Fibroblast of skin of back (primary cell): ENCODE results near the gene AGPAT3.

Source experiments
- DNase-seq: peaks from one replicate; pipeline ENCODE4 v3.0.0-alpha.2; 2013

AGPAT3 gene

GRCh38 chr21:44029460-44030087, 164.6 kb downstream of the AGPAT3 start:
- no peak for DNase-seq

- DNase-seq: no peak
Measured at GRCh38 chr21:44035244-44035643, 170.2 kb downstream of the AGPAT3 start.
